Activated CD4-positive, alpha-beta T cell treated with anti-CD3 and anti-CD28 coated beads, Interleukin-2, amount 50 U/mL, for 16 hours (primary cell): ENCODE data around the gene ZFY.

Source experiments
- DNase-seq: peaks from one replicate; pipeline ENCODE4 v3.0.0-alpha.2; 2020

ZFY gene

DNA sequence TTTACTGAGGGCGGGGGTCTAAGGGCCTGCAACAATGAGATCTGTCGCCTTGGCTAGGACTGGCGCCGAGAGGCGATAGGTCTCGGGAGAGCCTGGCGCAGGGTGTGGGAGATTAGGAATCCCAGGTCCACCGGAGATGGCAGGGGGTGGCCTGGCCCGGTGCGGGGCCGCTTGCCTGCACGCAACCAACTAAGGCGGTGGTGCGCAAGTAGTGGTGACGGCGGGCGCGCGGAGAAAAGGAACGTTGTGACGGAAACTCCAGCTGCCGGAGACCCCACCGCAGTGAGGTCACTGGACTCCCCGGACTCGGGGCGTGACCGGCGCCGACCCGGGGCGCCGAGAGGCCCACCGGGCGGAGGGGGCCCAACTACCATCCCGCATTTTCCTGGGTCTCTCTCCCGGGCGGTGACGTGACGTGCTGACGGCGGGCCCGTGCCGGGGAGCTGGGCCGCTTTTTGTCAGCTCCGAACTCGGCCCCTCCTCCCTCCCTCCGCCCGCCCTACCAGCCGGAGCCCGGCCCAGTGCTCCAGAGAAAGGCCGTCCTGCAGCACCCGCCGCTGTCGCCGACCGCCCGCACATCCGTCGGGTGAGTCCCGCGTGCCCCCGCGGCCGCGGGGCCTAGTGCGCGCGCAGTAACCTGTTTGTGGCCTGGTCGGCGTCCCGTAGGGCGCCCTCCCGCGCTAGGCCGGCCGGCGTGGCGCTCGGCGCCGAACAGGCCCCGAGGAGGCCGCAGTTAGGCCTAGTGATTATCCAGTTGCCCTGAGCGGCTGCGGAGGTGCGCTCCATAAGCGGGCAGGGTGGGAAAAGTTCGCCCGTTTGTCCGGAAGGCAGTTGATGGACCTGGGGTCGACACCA lies at the start of gene ZFY:
ZFY (plus strand) TSS at position 521 of the 855 bp plus-strand sequence. CDS start 18,556 bp downstream, outside the sequence.
- no peak for DNase-seq

DNA sequence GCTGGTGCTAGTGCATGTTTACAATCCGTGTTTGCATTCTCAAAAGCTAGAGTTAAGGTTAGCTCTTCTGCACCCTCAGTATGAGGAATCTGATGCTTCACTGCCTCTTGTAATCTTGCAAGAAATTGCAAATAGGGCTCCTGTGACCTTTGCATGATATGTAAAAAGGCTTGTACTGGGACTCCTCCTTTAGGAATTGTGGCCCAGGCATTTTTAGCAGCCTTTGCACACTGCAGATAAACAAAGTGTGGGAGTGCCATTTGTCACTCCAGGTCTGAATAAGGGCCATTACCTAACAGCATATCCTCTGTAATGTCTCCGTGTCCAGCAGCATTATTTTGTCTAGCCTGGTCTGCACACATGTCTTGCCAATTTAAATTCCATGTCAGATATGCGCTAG lies 49.3 kb upstream of the ZFY start:
- DNase-seq, result no peak

DNA sequence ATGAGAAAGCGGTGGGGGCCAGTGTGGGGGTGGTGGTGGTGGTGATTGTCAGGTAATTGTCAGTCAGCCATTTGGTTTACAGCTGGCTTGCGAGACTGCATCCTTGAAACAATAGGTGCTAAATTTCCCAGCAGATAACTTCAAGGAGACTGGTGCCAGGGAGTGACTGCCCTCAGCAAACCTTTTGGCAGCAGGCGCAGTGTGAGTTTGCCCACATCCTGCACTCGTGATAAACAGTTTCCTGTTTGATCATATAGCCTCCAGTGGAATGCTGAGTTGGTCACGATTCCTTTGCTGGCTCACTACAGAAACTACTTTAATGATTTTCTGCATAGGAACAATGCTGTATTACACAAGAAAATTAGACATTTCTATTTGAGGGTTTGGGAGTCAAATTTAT lies 47.8 kb upstream of the ZFY start:
- no peak for DNase-seq

DNA sequence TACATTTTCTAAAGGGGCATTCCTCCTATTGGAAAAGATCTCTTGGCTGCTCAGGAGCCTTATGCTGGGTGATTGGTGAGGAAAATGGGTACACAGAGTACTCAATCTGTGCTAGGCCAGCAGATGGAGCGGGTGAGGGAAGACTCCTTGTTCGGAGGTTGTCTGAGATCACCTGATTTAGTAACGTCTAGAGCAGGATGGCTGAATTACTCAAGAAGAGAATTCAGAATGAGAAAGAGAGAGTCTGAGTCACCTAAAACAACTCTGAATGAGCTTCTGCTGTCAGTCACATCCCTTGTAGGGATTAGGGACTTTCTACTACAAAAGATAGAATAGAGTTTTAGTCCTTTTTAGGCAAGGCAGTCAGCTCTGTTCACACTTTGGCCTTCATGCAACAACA lies 47.2 kb upstream of the ZFY start:
- no peak for DNase-seq

DNA sequence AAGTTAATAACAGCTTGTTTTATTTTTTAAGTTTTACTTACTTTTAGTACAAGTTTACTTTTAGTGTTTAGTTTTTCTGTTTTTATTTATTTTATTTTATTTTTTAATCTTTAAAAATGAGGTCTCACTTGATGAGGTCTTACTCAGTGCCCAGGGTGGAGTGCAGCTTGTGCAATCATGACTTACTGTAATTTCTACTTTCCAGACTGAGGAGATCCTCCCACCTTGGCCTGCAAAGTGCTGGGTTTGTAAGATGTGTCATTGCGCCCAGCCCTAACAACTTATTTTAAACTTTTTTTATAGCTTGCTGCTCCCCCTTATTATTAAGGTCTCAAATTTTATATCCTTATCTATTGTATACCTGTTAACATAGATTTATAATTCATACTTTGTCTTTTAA lies 41.7 kb upstream of the ZFY start:
- no peak for DNase-seq

DNA sequence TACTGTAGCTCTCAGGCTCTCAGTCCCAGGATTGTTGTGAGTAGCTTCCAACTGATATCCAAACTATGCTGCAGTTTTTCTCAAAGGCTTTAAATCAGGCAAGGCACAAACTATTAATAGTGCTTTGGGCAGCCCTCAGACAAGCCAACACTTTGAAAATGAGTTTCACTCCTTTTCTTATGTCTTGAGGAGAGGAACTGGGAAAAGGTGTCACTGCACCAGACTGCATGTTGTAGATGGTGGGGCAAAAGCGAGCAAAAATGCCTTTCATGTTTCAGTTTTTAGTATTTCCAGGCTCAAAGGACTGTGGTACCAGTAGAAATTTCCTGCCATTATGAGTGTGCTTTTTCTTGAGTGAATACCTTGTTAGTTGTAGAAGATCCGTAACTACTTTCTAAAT lies 39.1 kb upstream of the ZFY start:
- no peak for DNase-seq

DNA sequence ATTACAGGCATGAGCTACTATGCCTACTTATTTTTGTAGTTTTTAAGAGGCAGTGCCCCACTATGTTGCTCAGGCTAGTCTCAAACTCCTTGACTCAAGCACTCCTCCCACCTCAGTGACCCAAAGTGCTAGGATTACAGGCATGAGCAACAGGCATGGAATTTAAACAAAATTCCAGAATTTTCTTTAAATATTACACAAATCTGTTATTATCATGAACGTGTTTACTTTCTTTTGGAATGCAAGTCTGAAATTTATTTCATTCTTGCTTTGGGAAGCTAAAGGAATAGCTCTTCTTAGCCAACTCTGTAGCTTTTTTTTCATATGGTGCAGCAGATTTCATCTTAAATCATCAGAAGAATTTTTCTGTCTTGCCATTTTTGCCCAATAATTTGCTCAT lies 27.8 kb upstream of the ZFY start:
- DNase-seq, result no peak

DNA sequence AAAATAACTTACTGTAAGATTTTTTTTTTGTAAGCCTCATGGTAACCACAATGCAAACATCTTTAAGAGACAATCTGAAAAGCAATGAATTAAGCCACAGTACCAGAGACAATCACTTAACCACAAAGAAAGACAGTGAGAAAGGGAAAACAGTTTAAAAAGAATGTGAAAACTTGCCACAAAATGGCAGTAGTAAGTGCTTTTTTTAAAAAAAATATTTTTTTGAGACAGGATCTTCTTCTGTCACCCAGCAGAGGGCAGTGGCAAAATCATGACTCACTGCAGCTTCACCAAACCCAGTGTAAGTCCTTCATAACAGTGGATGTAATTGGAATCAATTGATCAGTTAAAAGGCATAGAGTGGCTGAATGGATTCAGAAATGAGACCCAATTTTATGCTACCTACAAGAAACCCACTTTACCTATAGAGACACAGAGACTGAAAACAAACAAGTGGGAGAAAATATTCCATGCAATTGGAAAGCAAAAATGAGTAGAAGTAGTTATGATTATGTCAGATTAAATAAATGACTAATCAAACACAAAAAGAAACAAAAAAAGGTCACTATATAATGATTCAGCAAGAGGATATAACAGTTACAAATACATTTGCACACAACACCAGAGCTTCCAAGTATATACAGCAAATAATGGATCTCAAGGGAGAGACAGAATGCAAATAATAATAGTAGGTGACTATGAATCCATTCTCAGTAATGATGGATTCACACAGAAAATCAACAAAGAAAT lies 21.9 kb upstream of the ZFY start:
- no peak for DNase-seq

DNA sequence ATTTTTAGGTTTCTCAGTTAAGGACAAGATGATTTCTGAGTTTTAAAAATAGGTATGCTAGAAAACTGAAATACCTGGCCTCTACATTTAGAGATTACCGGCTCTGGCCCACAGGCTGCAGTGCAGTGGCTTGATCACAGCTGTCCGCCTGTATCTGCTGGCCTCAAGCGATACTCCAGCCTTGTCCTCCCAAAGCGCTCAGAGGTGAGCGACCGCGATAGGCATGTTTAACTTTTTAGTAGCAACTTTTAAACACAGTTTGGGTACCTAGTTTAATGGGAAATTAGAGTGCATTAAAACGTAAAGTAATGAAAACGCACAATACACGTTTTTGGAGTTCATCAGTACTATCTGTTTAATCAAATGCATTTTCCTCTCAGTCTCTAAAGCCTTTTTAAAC lies 1.1 kb upstream of the ZFY start:
- no peak for DNase-seq

DNA sequence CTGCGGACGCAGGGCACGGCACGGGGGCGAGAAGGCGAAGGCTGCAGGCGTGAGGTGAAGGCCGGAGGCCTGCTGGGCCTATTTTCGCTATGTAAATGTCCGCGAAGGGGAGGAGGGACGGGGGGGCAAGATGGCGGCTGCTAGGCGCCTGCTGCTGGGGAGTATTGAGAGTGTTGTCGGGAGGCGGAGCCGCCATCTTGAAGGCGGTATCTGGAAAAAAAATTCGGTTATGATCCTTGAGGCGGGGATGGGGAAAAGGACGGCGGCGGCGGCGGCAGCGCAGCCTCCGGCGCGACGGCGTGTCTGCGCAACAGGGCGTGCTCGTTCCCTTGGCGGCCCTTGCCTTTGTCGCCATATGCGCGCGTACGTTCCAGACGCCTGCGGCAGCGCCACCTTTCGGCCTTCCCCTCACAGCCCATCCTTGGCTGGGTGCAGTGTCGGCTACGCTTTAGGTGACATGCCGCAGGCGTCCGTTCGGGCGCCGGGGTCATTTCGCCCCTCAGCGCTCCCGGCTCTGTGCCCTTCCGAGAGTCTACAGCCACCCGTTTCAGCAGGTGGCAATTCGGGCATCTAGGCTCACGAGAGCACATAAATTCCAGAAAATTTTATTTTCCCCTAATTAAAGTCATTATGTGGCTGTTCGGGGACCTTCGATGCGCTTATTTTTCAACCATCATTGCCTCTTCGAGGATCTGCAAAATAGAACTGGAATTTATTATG lies 695 bp downstream of the ZFY start:
- DNase-seq, result no peak

DNA sequence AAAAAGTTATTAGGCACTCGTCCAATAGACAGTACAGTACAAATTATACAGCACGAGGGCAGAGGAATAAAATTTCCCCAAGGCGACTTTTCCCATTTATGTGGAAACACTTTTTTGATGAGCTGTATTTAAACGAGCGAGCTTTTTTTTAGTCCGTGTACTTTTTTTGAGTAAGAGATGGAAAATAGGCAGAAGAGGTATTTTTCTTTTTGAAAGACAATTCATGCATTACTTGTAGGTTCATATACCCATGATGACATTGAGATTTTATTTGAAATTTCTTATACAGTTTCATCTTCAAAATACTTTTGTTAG lies 1.2 kb downstream of the ZFY start:
- no peak for DNase-seq

DNA sequence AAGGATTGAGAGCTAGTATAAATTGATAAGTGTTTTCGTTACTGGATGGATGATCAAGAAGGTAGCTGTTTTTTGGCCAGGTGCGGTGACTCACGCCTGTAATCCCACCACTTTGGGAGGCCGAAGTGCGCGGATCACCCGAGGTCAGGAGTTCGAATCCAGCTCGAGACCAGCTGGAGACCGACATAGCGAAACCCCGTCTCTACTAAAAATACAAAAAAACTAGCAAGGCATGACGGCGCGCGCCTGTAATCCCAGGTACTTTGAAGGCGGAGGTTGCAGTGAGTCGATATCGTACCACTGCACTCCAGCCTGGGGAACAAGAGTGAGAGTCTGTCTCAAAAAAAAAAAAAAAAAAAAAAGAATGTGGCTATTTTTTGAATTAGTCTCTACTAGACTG lies 2.0 kb downstream of the ZFY start:
- no peak for DNase-seq

DNA sequence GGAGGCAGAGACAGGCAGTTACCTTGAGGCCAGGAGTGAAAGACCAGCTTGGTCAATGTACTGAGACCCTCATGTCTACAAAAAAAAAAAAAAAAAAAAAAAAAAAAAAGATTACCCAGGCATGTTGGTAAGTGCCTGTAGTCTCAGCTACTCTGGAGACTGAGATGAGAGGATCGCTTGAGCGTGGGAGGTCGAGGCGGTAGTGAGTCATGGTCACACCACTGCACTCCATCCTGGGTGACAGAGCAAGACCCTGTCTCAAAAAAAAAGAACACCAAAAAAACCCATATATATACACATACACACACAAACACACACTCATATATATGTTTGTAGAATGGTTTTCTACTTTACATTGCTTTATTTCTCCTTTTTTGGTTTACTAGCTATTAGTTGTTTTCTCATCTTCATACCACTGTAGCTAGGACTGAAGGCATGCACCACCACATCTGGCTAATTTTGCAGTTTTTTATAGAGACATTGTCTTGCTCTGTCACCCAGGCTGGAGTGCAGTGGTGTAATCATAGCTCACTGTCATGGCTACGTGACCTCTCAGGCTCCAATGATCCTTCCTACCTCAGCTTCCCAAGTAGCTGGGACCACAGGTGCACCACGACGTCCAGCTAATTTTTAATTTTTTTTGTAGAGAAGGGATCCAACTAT lies 14.5 kb downstream of the ZFY start:
- no peak for DNase-seq

DNA sequence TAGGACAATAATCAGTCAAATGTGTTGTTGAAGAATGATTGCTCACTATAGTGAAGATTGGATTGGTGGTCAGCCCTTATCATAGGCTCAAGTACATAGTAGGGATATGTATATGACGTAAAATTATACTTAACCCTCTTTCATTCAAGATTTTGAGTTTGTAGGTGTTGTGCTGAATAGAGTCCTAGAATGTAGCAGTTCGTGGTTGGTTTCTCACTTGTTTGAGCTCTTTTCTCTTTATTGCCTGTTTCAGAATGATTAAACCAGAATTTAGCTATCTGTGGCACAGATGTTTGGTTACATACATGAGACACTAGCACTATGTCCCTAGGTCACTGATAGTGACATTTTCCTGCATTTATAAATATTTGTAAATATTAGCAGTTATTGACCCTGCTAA lies 15.5 kb downstream of the ZFY start:
- DNase-seq, result no peak

DNA sequence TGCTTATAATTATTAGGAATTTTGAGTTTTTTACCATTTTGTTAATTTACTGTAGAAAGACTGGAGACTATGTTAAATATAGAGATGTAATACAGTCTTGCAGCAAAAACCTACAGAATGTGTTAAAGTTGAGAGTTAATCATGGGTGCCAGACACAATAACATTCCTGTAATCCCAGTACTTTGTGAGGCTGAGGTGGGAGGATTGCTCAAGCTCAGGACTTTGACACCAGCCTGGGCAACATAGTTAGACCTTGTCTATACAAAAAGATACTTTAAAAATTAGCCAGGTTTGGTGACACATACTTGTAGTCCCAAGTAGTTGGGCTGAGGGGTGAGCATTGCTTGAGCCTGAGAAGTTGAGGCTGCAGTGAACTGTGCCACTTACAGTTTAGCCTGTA lies 17.7 kb downstream of the ZFY start:
- no peak for DNase-seq

DNA sequence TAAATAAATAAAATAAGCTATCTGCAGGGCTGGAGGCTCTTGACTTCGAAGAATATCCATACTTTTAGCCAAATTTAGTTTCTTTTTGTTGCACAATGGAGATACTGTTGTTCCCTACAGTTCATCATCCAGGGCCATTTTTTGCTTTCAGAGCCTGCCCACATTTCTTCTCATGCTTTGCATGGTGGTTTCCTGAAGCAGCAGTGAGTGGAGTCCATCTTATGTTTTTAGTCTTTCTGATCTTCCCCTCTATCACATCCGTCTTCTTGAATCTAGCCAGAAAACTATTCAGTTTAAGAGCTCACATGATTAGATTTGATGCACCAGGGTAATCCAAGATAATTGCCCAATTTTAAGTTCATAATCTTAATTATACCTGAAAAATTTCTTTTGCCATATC lies 19.6 kb downstream of the ZFY start:
- no peak for DNase-seq

DNA sequence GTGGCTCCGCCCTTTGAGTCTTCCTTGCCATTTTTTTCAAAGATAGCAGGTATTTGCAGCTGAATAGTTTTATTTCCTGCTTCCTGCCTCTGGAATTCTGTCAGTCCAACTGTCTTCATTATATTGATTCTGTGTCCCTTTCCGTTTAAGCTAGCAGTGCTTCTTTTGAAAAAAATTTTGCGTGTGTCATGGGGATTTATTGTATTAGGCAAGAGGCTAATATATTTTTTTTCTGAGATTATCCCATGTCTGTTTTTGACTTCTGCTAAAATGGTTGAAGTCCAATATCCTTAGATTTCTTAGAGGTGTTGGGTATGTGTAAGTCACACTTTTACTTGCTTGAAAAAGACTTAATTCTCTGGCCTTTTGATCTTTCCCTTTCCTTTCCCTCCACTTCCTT lies 20.4 kb downstream of the ZFY start:
- no peak for DNase-seq

DNA sequence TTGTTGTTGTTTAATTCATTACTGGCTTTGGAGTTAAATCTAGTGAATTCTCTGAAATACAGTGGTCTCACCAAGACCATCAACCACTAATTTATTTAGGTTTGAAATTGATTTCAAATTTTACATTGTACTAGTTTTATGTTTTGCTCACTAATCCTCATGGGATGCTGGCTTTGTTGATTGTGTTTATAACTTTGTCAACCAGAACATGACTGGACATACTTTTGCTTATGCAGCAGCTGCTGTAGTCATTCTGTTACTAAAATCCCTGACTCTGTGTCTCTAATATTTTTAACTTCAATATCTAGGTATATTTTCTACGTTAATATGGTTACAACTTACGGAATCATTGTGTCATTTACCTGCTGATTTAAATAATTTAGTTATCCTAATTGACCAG lies 26.9 kb downstream of the ZFY start:
- DNase-seq, result no peak

DNA sequence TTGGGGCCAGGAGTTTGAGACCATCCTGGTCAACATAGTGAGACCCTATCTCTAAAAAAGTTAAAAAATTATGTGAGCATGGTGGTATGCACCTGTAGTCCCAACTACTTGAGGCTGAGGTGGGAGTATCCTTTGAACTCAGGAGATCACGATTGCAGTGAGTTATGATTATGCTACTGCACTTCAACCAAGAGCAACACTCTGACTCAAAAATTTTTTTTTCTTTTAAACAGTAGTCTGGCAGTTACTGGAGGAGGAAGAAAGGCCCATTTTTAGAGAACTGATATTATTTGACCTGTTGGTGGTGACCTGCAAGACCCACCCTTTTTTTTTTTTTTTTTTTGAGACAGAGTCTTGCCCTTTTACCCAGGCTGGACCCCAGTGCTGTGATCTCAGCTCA lies 29.6 kb downstream of the ZFY start:
- DNase-seq, result no peak

DNA sequence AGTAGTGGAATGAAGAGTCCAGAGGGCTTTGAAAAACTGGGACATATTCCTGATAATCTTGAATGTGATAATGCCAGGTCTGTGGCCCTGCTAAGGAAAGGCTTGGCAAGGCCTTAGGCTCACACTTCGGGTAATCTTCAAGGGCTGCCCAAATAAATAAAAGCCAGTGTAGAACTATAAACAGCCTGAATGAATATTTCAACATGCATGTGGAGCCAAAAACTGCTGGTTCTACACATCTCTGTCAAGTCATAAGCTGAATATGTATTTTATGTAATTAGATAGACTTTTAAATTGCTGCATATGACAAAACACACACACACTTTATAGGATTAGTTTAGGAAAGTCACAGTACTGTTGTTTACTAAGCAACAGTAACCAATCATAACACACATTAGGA lies 30.4 kb downstream of the ZFY start:
- no peak for DNase-seq

DNA sequence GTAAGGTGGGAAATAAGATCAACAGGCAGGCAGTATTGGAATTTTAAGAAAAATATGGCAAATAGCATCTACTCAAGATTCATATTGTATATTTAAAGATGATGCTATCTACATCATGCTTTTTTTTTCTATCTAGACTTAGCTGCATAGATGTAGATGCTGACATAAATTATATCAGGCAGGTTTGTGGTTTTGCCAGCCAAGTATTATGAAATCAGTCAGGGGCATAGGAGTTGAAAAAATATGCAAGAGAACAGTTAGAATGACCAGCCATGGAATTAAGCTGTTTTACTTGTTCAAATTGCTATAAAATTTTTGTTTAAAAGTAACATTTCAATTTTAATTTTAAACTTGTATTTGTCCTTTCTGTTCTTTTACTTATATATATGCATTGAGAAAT lies 34.4 kb downstream of the ZFY start:
- DNase-seq, result no peak

DNA sequence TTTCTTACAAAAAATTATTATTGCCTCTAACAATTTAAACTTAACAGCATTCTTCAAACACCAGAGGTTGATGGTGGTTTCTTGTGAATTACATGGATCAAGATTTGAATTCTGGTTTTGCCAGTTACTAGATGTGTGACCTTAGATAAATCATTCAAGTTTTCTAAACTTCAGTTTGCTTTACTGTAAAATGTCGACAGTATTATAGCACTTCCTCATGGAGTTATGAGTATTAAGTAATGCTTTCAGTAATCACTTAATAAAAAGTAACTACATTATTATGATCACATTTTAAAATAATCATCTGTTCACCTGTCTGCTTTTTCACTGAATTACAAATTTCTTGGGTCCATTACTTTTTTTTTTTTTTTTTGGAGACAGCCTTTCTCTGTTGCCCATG lies 37.5 kb downstream of the ZFY start:
- no peak for DNase-seq

DNA sequence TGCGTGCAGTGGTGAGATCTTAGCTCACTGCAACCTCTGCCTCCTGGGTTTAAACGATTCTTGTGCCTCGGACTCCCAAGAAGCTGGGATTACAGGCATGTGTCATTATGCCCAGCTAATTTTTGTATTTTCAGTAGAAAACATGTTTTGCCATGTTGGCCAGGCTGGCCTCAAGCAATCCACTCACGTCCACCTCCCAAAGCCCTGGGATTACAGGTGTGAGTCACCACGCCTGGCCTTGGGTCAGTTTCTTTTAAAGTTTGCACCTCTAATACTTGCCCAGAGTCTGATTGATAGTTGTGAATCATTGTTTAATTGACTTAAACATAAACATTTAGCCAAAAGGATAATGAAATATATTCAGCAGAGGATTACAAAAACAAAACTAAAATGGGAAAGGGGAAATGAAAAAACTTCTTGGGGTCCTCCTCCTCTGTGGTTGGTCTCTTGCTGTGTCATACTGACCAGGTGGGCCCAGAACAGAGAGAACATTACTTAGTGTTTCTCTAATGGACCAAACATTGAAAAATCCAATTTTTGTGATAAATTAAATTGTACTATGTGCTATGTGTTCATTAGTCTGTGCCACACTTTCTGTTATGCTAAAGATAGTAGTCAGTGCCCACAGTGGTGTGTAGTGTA lies 38.0 kb downstream of the ZFY start:
- no peak for DNase-seq
